HFF-Myc (cell line): ENCODE measurements around the gene LRRC8D.

Source experiments
- DNase-seq: peaks from one replicate; pipeline ENCODE4 v3.0.0-alpha.2; 2011; ENCODE audit warnings: low read depth; ENCODE audit errors: extremely low read depth
- H3K4me3 ChIP-seq: replicated peaks from 2 replicates; pipeline ENCODE4 v1.5.1; 2011; ENCODE audit warnings: low read depth, mild to moderate bottlenecking, control low read depth, low read length
- CTCF ChIP-seq: IDR thresholded peaks from 2 replicates; pipeline ENCODE4 v1.5.1; 2012; ENCODE audit warnings: mild to moderate bottlenecking, low read depth, low read length, control low read depth; ENCODE audit errors: missing control alignments

LRRC8D gene

GRCh38 chr1:89966656-89967055, 145.8 kb downstream of the LRRC8D start:
- no peak for DNase-seq
- no peak for TF ChIP-seq CTCF

GRCh38 chr1:89971600-89971999, 150.8 kb downstream of the LRRC8D start:
- TF ChIP-seq CTCF: no peak
- no peak for DNase-seq
- no peak overlapping the region for H3K4me3 ChIP-seq

More at GRCh38 chr1:89966656-89967055, 145.8 kb downstream of the LRRC8D start:
- no peak overlapping the region for H3K4me3 ChIP-seq

- TF ChIP-seq CTCF: no peak
- DNase-seq: no peak
- no peak overlapping the region for H3K4me3 ChIP-seq
Measured at GRCh38 chr1:89972024-89972423, 151.2 kb downstream of the LRRC8D start.

- TF ChIP-seq CTCF: no peak
- no peak for DNase-seq
- no peak overlapping the region for H3K4me3 ChIP-seq
Measured at GRCh38 chr1:89973471-89974127, 152.8 kb downstream of the LRRC8D start.

- no peak for TF ChIP-seq CTCF
- no peak overlapping the region for H3K4me3 ChIP-seq
- no peak for DNase-seq
Measured at GRCh38 chr1:89974256-89974655, 153.4 kb downstream of the LRRC8D start.

- no peak overlapping the region for H3K4me3 ChIP-seq
- TF ChIP-seq CTCF: no peak
- DNase-seq: no peak
Measured at GRCh38 chr1:89974696-89975470, 154.1 kb downstream of the LRRC8D start.
